ENCODE data around the gene SLC29A1. TPM values are rescaled to one million over a fixed set of nuclear protein-coding genes. Genes with fewer than 3 reads are reported as not detected.

Gene SLC29A1
- total and polyA plus RNA-seq, 9 of the 15 experiments (the other 6 are each of a cell fraction or from before 2014, with no cell fraction given): 18.9 to 170 (median 57.7) TPM

DNA sequence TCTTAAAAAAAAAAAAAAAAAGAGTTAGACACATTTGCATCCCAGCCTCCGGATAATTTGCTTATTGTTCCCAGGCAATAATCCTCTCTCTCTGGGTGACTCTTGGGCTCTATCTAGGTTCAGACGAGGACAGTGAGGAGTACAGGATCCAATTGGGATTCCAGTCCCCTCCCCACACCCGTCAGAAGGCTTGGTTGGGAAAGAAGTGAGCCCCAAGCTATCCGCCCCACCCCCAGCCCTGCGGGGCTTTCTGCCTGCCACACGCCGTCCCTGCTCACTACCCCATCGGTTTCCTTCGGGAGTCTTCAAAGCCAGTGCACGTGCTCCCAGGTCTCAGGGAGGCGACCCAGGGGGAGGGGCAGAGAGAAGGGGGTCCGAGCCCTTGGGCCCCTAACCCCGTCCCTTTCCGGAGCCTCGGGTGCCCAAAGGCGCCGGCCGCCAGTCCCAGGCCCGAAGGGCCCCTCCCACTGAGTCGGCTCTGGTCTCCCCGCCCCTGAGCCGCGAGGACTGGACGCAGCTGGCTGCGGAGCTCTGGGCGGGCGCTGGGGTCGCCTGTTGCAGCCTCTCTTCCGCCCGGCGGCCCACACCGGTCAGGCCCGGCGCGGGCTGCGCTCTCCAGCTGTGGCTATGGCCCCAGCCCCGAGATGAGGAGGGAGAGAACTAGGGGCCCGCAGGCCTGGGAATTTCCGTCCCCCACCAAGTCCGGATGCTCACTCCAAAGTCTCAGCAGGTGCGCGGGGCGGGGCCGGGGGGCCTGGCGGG is 4.2 kb upstream of the SLC29A1 start (continued):
- TF ChIP-seq, protein P1, sequence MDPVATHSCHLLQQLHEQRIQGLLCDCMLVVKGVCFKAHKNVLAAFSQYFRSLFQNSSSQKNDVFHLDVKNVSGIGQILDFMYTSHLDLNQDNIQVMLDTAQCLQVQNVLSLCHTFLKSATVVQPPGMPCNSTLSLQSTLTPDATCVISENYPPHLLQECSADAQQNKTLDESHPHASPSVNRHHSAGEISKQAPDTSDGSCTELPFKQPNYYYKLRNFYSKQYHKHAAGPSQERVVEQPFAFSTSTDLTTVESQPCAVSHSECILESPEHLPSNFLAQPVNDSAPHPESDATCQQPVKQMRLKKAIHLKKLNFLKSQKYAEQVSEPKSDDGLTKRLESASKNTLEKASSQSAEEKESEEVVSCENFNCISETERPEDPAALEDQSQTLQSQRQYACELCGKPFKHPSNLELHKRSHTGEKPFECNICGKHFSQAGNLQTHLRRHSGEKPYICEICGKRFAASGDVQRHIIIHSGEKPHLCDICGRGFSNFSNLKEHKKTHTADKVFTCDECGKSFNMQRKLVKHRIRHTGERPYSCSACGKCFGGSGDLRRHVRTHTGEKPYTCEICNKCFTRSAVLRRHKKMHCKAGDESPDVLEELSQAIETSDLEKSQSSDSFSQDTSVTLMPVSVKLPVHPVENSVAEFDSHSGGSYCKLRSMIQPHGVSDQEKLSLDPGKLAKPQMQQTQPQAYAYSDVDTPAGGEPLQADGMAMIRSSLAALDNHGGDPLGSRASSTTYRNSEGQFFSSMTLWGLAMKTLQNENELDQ (CRISPR knock-in tag; IDR thresholded peaks at IDR 0.05; ENCODE audit: borderline replicate concordance): no peak
- TF ChIP-seq, protein P2, sequence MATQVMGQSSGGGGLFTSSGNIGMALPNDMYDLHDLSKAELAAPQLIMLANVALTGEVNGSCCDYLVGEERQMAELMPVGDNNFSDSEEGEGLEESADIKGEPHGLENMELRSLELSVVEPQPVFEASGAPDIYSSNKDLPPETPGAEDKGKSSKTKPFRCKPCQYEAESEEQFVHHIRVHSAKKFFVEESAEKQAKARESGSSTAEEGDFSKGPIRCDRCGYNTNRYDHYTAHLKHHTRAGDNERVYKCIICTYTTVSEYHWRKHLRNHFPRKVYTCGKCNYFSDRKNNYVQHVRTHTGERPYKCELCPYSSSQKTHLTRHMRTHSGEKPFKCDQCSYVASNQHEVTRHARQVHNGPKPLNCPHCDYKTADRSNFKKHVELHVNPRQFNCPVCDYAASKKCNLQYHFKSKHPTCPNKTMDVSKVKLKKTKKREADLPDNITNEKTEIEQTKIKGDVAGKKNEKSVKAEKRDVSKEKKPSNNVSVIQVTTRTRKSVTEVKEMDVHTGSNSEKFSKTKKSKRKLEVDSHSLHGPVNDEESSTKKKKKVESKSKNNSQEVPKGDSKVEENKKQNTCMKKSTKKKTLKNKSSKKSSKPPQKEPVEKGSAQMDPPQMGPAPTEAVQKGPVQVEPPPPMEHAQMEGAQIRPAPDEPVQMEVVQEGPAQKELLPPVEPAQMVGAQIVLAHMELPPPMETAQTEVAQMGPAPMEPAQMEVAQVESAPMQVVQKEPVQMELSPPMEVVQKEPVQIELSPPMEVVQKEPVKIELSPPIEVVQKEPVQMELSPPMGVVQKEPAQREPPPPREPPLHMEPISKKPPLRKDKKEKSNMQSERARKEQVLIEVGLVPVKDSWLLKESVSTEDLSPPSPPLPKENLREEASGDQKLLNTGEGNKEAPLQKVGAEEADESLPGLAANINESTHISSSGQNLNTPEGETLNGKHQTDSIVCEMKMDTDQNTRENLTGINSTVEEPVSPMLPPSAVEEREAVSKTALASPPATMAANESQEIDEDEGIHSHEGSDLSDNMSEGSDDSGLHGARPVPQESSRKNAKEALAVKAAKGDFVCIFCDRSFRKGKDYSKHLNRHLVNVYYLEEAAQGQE (IDR thresholded peaks at IDR 0.05; ENCODE audit: borderline replicate concordance): peak; percentile 99
- TF ChIP-seq, protein P2 (CRISPR knock-in tag; IDR thresholded peaks at IDR 0.05; ENCODE audit: low read depth): no peak
- TF ChIP-seq KLF16 (IDR thresholded peaks at IDR 0.05) (peak; percentile 92), HNRNPLL (IDR thresholded peaks at IDR 0.05; ENCODE audit: low read depth, low read length, poor library complexity, severe bottlenecking) (peak; percentile 45), EP400 (IDR thresholded peaks at IDR 0.05) (peak; percentile 66), FIP1L1 (IDR thresholded peaks at IDR 0.05; ENCODE audit: low read depth, low read length, poor library complexity, severe bottlenecking) (peak; percentile 58), ARNT (IDR thresholded peaks at IDR 0.05) (no peak), NFIX (CRISPR knock-in tag; IDR thresholded peaks at IDR 0.05; ENCODE audit: low read depth) (no peak)
- TF ChIP-seq, protein P3, sequence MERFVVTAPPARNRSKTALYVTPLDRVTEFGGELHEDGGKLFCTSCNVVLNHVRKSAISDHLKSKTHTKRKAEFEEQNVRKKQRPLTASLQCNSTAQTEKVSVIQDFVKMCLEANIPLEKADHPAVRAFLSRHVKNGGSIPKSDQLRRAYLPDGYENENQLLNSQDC (CRISPR knock-in tag; IDR thresholded peaks at IDR 0.05): no peak
- TF ChIP-seq, protein P4, sequence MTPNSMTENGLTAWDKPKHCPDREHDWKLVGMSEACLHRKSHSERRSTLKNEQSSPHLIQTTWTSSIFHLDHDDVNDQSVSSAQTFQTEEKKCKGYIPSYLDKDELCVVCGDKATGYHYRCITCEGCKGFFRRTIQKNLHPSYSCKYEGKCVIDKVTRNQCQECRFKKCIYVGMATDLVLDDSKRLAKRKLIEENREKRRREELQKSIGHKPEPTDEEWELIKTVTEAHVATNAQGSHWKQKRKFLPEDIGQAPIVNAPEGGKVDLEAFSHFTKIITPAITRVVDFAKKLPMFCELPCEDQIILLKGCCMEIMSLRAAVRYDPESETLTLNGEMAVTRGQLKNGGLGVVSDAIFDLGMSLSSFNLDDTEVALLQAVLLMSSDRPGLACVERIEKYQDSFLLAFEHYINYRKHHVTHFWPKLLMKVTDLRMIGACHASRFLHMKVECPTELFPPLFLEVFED (CRISPR knock-in tag; conservative IDR thresholded peaks at IDR 0.05): 0 out of 2 replicates have a peak, but pooled peaks have one; percentile 15
